Activated CD4-positive, alpha-beta T cell treated with anti-CD3 and anti-CD28 coated beads, Interleukin-2, amount 10 ng/mL, durations not matched to agents 24 days and 14 days (primary cell): ENCODE results near the gene TFE3. TPM values are rescaled to one million over a fixed set of nuclear protein-coding genes. Genes with fewer than 3 reads are reported as not detected.
A peak's percentile ranks its signal among the peaks of the same experiment; 100 is the strongest.

Experiments used
- DNase-seq: peaks from one replicate; pipeline ENCODE4 v3.0.0; 2022
- H3K27ac Mint-ChIP-seq: one replicate; pipeline ENCODE4 v1.8.0; 2022; ENCODE audit warnings: mild to moderate bottlenecking, mixed read lengths
- H3K27me3 Mint-ChIP-seq: one replicate; pipeline ENCODE4 v1.8.0; 2022; ENCODE audit warnings: mixed read lengths
- H3K36me3 Mint-ChIP-seq: one replicate; pipeline ENCODE4 v1.8.0; 2022; ENCODE audit warnings: low read depth, mild to moderate bottlenecking, mixed read lengths
- H3K4me1 Mint-ChIP-seq: one replicate; pipeline ENCODE4 v1.8.0; 2021; ENCODE audit warnings: mixed read lengths
- H3K4me3 Mint-ChIP-seq: one replicate; pipeline ENCODE4 v1.8.0; 2022; ENCODE audit warnings: mild to moderate bottlenecking, moderate library complexity, mixed read lengths
- H3K9me3 Mint-ChIP-seq: one replicate; pipeline ENCODE4 v1.8.0; 2021; ENCODE audit warnings: mixed read lengths
- intact Hi-C: fragments of 100-400 bp; cut with micrococcal nuclease; formaldehyde crosslinking; loops from one replicate; pipeline ENCODE4 v1.15.1; 2023
- total RNA-seq: library from RNA; stranded (reverse); gene quantifications from 2 replicates; pipeline ENCODE4 v1.2.3, GENCODE V29; 2022

TFE3 gene
- total RNA-seq, 1 donor from 2014 or later, result 28.8 TPM

GRCh38 chrX:49067285-49068120 is 24.3 kb upstream of the TFE3 start:
- Mint-ChIP-seq H3K36me3 (peaks cover 3% of the 10 kb centered on the region), H3K4me1 (no peaks in the 10 kb centered on the region), H3K27me3 (no peaks in the 10 kb centered on the region), H3K27ac (no peak overlapping the region), H3K4me3 (no peak overlapping the region), H3K9me3 (no peaks in the 10 kb centered on the region)
- intact Hi-C loops, result no loop called here
- no peak for DNase-seq

GRCh38 chrX:49066690-49067089 is 23.5 kb upstream of the TFE3 start:
- Mint-ChIP-seq H3K27ac (no peak overlapping the region), H3K4me1 (no peaks in the 10 kb centered on the region), H3K36me3 (no peaks in the 10 kb centered on the region), H3K27me3 (no peaks in the 10 kb centered on the region), H3K4me3 (no peak overlapping the region), H3K9me3 (no peaks in the 10 kb centered on the region)
- intact Hi-C loops, result no loop called here
- no peak for DNase-seq

- Mint-ChIP-seq H3K4me1 (no peaks in the 10 kb centered on the region), H3K27ac (no peak overlapping the region), H3K27me3 (no peaks in the 10 kb centered on the region), H3K9me3 (no peaks in the 10 kb centered on the region), H3K36me3 (no peaks in the 10 kb centered on the region), H3K4me3 (no peak overlapping the region)
- no peak for DNase-seq
- intact Hi-C loops, result no loop called here
Observed at GRCh38 chrX:49066278-49066677, 23.1 kb upstream of the TFE3 start.

- Mint-ChIP-seq H3K9me3 (no peaks in the 10 kb centered on the region), H3K27ac (no peak overlapping the region), H3K4me1 (no peaks in the 10 kb centered on the region), H3K4me3 (no peak overlapping the region), H3K27me3 (no peaks in the 10 kb centered on the region), H3K36me3 (no peaks in the 10 kb centered on the region)
- no peak for DNase-seq
- intact Hi-C loops, result no loop called here
Observed at GRCh38 chrX:49064735-49065134, 21.6 kb upstream of the TFE3 start.

- no peak for DNase-seq
- H3K27me3 Mint-ChIP-seq, result no peaks in the 10 kb centered on the region
- H3K36me3 Mint-ChIP-seq, result no peaks in the 10 kb centered on the region
- no peaks in the 10 kb centered on the region for H3K9me3 Mint-ChIP-seq
- no peak overlapping the region for H3K27ac Mint-ChIP-seq
- intact Hi-C loops, result no loop called here
- H3K4me3 Mint-ChIP-seq, result no peak overlapping the region
- H3K4me1 Mint-ChIP-seq, result no peaks in the 10 kb centered on the region
Observed at GRCh38 chrX:49064303-49064702, 21.1 kb upstream of the TFE3 start.

- no peak overlapping the region for H3K27ac Mint-ChIP-seq
- H3K9me3 Mint-ChIP-seq, result no peaks in the 10 kb centered on the region
- DNase-seq, result no peak
- H3K4me3 Mint-ChIP-seq, result no peak overlapping the region
- intact Hi-C loops, result no loop called here
- H3K27me3 Mint-ChIP-seq, result no peaks in the 10 kb centered on the region
- no peaks in the 10 kb centered on the region for H3K36me3 Mint-ChIP-seq
- H3K4me1 Mint-ChIP-seq, result no peaks in the 10 kb centered on the region
Observed at GRCh38 chrX:49063715-49064114, 20.6 kb upstream of the TFE3 start.

- H3K27me3 Mint-ChIP-seq, result no peaks in the 10 kb centered on the region
- intact Hi-C loops, result no loop called here
- H3K9me3 Mint-ChIP-seq, result no peaks in the 10 kb centered on the region
- DNase-seq, result no peak
- no peaks in the 10 kb centered on the region for H3K36me3 Mint-ChIP-seq
- no peak overlapping the region for H3K4me3 Mint-ChIP-seq
- H3K27ac Mint-ChIP-seq, result no peak overlapping the region
- no peaks in the 10 kb centered on the region for H3K4me1 Mint-ChIP-seq
Observed at GRCh38 chrX:49061916-49062315, 18.8 kb upstream of the TFE3 start.

GRCh38 chrX:49061490-49061889 is 18.3 kb upstream of the TFE3 start:
- no peak overlapping the region for H3K27ac Mint-ChIP-seq
- intact Hi-C loops, result no loop called here
- no peaks in the 10 kb centered on the region for H3K9me3 Mint-ChIP-seq
- DNase-seq, result no peak
- no peaks in the 10 kb centered on the region for H3K27me3 Mint-ChIP-seq
- H3K4me1 Mint-ChIP-seq, result no peaks in the 10 kb centered on the region
- H3K4me3 Mint-ChIP-seq, result no peak overlapping the region
- no peaks in the 10 kb centered on the region for H3K36me3 Mint-ChIP-seq

- Mint-ChIP-seq H3K36me3 (no peaks in the 10 kb centered on the region), H3K27me3 (no peaks in the 10 kb centered on the region), H3K4me1 (no peaks in the 10 kb centered on the region), H3K4me3 (no peak overlapping the region), H3K27ac (no peak overlapping the region), H3K9me3 (no peaks in the 10 kb centered on the region)
- intact Hi-C loops, result no loop called here
- DNase-seq, result no peak
Observed at GRCh38 chrX:49060914-49061313, 17.8 kb upstream of the TFE3 start.

GRCh38 chrX:49059681-49060085 is 16.5 kb upstream of the TFE3 start:
- DNase-seq, result no peak
- Mint-ChIP-seq H3K4me3 (no peak overlapping the region), H3K36me3 (no peaks in the 10 kb centered on the region), H3K27ac (no peak overlapping the region), H3K27me3 (no peaks in the 10 kb centered on the region), H3K9me3 (no peaks in the 10 kb centered on the region), H3K4me1 (peaks cover 5% of the 10 kb centered on the region)
- intact Hi-C loops, result no loop called here

- intact Hi-C loops, result no loop called here
- Mint-ChIP-seq H3K9me3 (no peaks in the 10 kb centered on the region), H3K36me3 (no peaks in the 10 kb centered on the region), H3K4me3 (no peak overlapping the region), H3K27ac (no peak overlapping the region), H3K4me1 (peaks cover 10% of the 10 kb centered on the region), H3K27me3 (no peaks in the 10 kb centered on the region)
- no peak for DNase-seq
Observed at GRCh38 chrX:49059201-49059600, 16.0 kb upstream of the TFE3 start.

GRCh38 chrX:49058794-49059193 is 15.6 kb upstream of the TFE3 start, which contains the start of gene CCDC120:
CCDC120 (plus strand) TSS chrX:49058999; CDS start chrX:49062042, 3,043 bp downstream.
- no peaks in the 10 kb centered on the region for H3K27me3 Mint-ChIP-seq
- H3K36me3 Mint-ChIP-seq, result no peaks in the 10 kb centered on the region
- no peak within 1 kb of the TSS for H3K27ac Mint-ChIP-seq
- H3K4me3 Mint-ChIP-seq, result no peak within 1 kb of the TSS
- DNase-seq, result no peak
- intact Hi-C loops, result no loop called here
- peaks cover 13% of the 10 kb centered on the region for H3K4me1 Mint-ChIP-seq
- H3K9me3 Mint-ChIP-seq, result no peaks in the 10 kb centered on the region

- DNase-seq, result no peak
- Mint-ChIP-seq H3K4me3 (peak overlapping the region; percentile 81), H3K27ac (peak overlapping the region; percentile 77), H3K27me3 (peaks cover 2% of the 10 kb centered on the region), H3K4me1 (peaks cover 22% of the 10 kb centered on the region), H3K36me3 (no peaks in the 10 kb centered on the region), H3K9me3 (no peaks in the 10 kb centered on the region)
- intact Hi-C loops, result loop anchor here (5.0 kb wide), 1 partner anchor 577 kb away; the partner anchor contains the start of gene FTSJ1
Observed at GRCh38 chrX:49054073-49054762, 11.1 kb upstream of the TFE3 start.
